Ishikawa (cell line): Measurements from ENCODE around the gene CDC42EP4.
A peak's percentile ranks its signal among the peaks of the same experiment; 100 is the strongest.

ENCODE experiments used
- CEBPB ChIP-seq: IDR thresholded peaks from 2 replicates; pipeline ENCODE4 v1.6.1; 2012
- CREB1 ChIP-seq: IDR thresholded peaks from 2 replicates; pipeline ENCODE4 v1.6.1; 2012; ENCODE audit warnings: low read depth
- EGR1 ChIP-seq: IDR thresholded peaks from 2 replicates; pipeline ENCODE4 v1.6.1; 2012
- EP300 ChIP-seq: IDR thresholded peaks from 2 replicates; pipeline ENCODE4 v1.6.1; 2012; ENCODE audit warnings: borderline replicate concordance
- FOXM1 ChIP-seq: IDR thresholded peaks from 2 replicates; pipeline ENCODE4 v1.6.1; 2012; ENCODE audit warnings: low read depth, borderline replicate concordance
- NFIC ChIP-seq: IDR thresholded peaks from 2 replicates; pipeline ENCODE4 v1.6.1; 2012
- RAD21 ChIP-seq: IDR thresholded peaks from 2 replicates; pipeline ENCODE4 v1.6.1; 2012; ENCODE audit warnings: low read depth
- REST ChIP-seq: IDR thresholded peaks from 2 replicates; pipeline ENCODE4 v1.6.1; 2012; ENCODE audit warnings: low read depth, mild to moderate bottlenecking
- TAF1 ChIP-seq: IDR thresholded peaks from 2 replicates; pipeline ENCODE4 v1.6.1; 2012; ENCODE audit warnings: low read depth, mild to moderate bottlenecking
- TCF12 ChIP-seq: IDR thresholded peaks from 2 replicates; pipeline ENCODE4 v1.6.1; 2012; ENCODE audit warnings: low read depth
- TEAD4 ChIP-seq: IDR thresholded peaks from 2 replicates; pipeline ENCODE4 v1.6.1; 2012
- YY1 ChIP-seq: IDR thresholded peaks from 2 replicates; pipeline ENCODE4 v1.6.1; 2012; ENCODE audit warnings: low read depth
- ZBTB7A ChIP-seq: IDR thresholded peaks from 2 replicates; pipeline ENCODE4 v1.6.1; 2012; ENCODE audit warnings: low read depth
- TF ChIP-seq, protein P1 (sequence below): IDR thresholded peaks from 2 replicates; pipeline ENCODE4 v1.6.1; 2012

The CDC42EP4 gene

DNA sequence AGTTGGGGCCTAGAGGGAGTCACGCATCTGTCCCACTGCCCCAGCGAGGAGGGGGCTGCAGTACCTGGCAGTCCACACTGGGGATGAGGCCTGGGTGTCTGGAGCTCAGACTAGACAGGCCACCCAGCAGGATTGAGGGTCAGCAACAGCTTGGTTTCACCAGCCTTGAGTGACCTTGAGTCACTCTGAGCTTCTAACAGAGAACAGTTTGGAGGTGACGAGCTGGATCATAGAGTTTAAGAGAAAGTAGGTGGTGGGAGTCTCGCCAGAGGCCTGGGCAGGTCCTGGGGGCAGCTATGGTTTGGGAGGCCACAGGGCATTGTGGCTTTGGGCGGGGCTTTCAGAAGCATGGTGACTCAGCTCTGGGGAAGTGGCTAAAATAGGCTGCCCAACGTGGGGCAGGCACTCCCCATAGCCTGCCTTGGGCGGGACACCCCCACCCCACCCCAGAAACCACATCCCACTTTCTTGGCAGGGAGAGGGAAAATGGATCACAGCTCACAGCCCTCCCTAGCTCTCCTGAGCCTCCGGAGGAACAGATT is 20.5 kb downstream of the CDC42EP4 start:
- TF ChIP-seq TAF1 (no peak), ZBTB7A (no peak; the same call in 1 of the 2 replicates), EP300 (no peak; the same call in 1 of the 2 replicates), NFIC (no peak), CEBPB (no peak), CREB1 (no peak), RAD21 (no peak)
- TF ChIP-seq, protein P1, sequence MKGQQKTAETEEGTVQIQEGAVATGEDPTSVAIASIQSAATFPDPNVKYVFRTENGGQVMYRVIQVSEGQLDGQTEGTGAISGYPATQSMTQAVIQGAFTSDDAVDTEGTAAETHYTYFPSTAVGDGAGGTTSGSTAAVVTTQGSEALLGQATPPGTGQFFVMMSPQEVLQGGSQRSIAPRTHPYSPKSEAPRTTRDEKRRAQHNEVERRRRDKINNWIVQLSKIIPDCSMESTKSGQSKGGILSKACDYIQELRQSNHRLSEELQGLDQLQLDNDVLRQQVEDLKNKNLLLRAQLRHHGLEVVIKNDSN = no peak

- TF ChIP-seq RAD21 (no peak), CEBPB (0 out of 2 replicates have a peak, but pooled peaks have one; percentile 31)
Measured at GRCh38 chr17:73290399-73291259, 21.2 kb downstream of the CDC42EP4 start.

DNA sequence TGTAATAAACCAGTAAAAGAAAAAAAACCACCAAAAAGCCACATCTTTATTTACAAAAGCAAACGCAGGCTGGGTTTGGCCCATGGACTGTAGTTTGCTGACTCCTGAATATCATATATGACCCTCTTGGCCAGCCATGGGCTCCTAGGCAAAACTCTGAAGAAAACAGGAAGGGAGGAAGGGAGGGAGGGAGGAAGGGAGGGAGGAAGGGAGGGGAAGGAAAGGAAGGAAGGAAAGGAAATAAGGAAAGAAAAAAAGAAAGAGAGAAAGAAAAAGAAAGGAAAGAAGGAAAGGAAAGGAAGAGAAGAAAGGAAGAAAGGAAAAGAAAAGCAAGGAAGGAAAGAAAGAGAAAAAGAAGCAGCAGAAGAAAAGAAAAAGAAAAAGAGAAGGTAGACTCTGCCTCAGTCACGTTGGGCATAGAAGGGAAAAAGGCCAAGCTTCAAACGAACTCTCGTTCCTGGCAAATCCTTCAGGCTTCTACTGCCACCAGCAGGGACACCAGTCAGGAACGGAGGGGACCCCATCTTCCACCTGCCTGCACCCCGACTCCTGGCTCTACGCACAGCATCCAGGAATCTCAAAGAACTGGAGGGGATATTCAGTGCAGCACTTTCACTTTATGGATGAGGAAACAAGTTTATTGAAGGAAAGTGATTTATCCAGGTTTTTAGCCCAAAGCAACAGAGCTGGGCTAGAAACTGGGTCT is 22.1 kb downstream of the CDC42EP4 start:
- no peak for TF ChIP-seq TCF12
- TF ChIP-seq CREB1 = no peak
- TF ChIP-seq ZBTB7A = no peak
- TF ChIP-seq EP300 = no peak
- TF ChIP-seq TAF1 = no peak
- no peak for TF ChIP-seq NFIC
- TF ChIP-seq, protein P1 = no peak
- no peak for TF ChIP-seq TEAD4
- no peak for TF ChIP-seq EGR1
- TF ChIP-seq REST = no peak
- no peak for TF ChIP-seq FOXM1
- no peak for TF ChIP-seq RAD21

DNA sequence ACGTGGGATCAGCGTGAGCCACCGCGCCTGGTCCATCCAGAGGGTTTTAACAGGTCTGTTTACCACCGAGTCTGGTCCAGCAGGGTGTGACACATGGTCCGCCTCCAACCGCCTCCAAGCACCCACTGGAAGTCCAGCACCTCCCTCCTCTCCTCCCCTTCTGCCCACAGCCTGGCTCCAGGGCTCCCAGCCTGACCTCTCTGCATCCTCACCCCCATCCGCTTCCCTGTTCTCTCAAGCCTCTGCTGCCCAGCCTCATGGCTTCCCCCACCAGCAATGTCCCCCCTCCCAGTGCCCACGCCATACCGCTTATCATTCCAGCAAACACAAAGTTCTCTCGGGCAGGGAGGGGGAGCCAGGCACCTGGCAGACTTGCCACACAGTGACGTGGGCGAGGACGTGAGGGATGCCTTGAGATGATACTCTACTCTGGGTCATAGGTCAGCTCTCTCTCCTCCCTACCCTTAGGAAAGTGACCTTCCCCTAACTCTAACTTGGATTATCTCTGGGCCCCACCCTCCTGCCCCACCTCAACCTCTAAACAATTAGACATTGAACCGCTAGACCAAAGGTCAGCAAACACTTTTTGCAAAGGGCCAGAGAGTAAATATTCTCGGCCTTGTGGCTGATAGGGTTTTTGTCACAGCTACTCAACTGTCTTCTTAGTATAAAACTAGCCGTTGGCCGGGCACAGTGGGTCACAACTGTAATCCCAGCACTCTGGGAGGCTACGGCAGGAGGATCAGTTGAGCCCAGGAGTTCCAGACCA is 23.1 kb downstream of the CDC42EP4 start:
- no peak for TF ChIP-seq NFIC
- TF ChIP-seq CREB1 = no peak
- no peak for TF ChIP-seq EP300
- TF ChIP-seq EGR1 = no peak
- TF ChIP-seq FOXM1 = no peak
- no peak for TF ChIP-seq RAD21
- TF ChIP-seq TAF1 = no peak
- no peak for TF ChIP-seq TEAD4

GRCh38 chr17:73286863-73287296 is 24.9 kb downstream of the CDC42EP4 start:
- TF ChIP-seq ZBTB7A (no peak), EGR1 (peak; percentile 85), YY1 (no peak)
- TF ChIP-seq, protein P1 = no peak

DNA sequence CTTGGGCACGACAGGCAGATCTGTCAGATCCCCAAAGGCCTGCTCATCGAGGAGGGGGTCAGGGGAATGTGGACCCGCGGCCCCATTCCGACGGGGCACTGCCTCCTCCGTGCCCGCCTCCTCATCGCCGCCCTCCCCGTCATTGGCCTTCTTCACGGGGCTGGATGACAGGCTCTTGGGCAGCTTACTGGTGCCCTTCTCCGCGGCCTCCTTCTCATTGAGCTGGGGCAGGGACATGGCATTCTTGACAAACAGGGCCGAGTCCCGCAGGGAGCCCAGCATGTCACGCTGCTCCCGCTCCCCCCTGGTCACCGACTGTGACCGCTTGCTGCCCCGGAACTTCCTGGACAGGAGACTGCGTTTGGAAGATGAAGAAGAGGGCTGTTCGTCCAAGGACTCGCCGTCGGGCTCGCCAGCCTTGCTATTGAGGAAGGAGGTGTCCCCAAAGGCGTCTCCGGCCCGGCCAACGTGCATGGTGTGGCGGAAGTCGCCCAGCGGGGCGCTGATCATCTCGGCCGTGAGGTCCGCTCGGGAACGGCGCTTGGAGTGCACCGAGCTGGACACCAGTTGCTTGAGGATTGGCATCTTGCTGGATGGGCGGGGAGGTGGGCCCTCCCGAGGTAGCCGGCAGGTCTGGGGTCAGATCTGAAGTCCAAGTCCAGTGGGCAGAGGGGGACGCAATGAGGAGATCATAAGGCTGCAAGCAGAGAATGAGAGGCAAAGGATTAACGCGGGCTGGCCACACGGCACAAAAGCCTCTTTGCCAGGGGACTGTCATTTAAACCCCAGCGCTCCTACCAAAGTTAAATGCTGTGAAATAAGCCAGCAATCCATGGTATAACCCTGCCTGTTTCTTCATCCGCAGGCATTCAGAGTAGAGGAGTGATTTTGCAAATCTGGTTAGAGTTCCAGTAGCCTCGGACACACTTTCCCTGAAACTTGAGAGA is 25.6 kb downstream of the CDC42EP4 start:
- TF ChIP-seq REST = no peak
